Renal pelvis (tissue), 4 donors: Measurements from ENCODE around the gene LMLN. TPM values are rescaled to one million over a fixed set of nuclear protein-coding genes. Genes with fewer than 3 reads are reported as not detected.
"Not testable (repeated sequence)": the region's sequence is repeated elsewhere in the genome, so short reads cannot be mapped to it uniquely, and the experiment has no call there.

ENCODE experiments used
- DNase-seq: peaks from one replicate; pipeline ENCODE4 v3.0.0-alpha.2; 2013
- polyA plus RNA-seq, 3 donors: library from polyadenylated mRNA; unstranded; fragments of 120-200 nt; gene quantifications; one replicate each; pipeline ENCODE4 v1.2.1, GENCODE V29; 2013; ENCODE audit not compliant: insufficient read length in 3 of 3

LMLN gene
- polyA plus RNA-seq, 3 donors, result 7.3 to 14.0 (median 12.8) TPM

DNA sequence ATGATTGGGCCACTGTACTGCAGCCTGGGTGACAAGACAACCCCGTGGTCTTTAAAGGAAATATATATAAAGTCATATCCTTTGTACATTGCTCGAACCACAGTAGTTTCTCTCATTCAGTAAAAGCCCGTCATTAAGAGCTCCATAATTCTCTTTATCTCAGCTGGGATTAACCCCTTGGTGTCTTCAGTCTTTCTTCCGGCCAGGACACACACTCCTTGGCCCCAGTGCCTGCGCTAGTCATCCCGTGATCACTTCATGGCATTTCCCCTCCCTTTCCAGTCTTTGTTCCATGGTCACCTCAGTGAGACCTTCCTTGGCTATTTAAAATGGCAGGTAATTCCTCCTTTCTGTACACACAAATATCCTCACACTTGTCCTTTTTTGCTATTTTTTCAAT lies 6.7 kb upstream of the LMLN start:
- no peak for DNase-seq

DNA sequence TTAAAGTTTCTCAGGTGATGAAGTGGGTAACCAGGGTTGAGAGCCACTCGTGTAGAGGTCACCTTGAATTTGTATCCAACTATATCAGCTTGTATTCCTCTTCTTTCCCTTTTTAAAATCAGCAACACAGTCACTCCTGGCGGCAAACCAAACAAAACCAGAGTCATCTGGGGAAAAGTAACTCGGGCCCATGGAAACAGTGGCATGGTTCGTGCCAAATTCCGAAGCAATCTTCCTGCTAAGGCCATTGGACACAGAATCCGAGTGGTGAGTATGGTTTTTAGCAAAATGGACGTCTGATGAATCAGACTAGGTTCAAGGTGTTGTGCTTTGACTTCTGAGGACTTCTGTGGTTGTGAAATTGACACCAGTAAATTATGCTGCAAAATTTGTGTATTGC lies 6.1 kb upstream of the LMLN start:
- DNase-seq, result no peak

- no peak for DNase-seq
Observed at GRCh38 chr3:197955892-197956477, 4.0 kb upstream of the LMLN start.

- DNase-seq, result no peak
Observed at GRCh38 chr3:197956626-197956988, 3.4 kb upstream of the LMLN start.

- no peak for DNase-seq
Observed at GRCh38 chr3:197957790-197958133, 2.3 kb upstream of the LMLN start.

- DNase-seq, result no peak
Observed at GRCh38 chr3:197958346-197958745, 1.7 kb upstream of the LMLN start.

DNA sequence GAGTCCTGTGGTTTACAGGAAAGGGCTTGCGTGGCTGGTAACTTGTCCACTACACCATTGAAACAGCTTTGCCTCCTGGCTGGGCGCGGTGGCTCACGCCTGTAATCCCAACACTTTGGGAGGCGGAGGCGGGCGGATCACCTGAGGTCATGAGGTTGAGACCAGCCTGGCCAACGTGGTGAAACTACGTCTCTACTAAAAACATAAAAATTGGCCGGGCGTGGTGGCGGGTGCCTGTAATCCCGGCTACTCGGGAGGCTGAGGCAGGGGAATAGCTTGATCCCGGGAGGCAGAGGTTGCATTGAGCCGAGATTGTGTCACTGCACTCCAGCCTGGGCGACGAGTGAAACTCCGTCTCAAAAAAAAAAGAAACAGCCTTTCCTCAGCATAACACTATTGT lies 1.2 kb upstream of the LMLN start:
- not testable (repeated sequence) for DNase-seq

GRCh38 chr3:197959500-197959890 lies 522 bp upstream of the LMLN start:
- no peak for DNase-seq

- no peak for DNase-seq
Observed at GRCh38 chr3:197960694-197961581, 921 bp downstream of the LMLN start.

- no peak for DNase-seq
Observed at GRCh38 chr3:197961582-197961945, 1.5 kb downstream of the LMLN start.

- no peak for DNase-seq
Observed at GRCh38 chr3:197963019-197963637, 3.1 kb downstream of the LMLN start.

GRCh38 chr3:197967337-197967989 lies 7.4 kb downstream of the LMLN start:
- DNase-seq, result not testable (repeated sequence)

- DNase-seq, result no peak
Observed at GRCh38 chr3:197970588-197970987, 10.6 kb downstream of the LMLN start.

DNA sequence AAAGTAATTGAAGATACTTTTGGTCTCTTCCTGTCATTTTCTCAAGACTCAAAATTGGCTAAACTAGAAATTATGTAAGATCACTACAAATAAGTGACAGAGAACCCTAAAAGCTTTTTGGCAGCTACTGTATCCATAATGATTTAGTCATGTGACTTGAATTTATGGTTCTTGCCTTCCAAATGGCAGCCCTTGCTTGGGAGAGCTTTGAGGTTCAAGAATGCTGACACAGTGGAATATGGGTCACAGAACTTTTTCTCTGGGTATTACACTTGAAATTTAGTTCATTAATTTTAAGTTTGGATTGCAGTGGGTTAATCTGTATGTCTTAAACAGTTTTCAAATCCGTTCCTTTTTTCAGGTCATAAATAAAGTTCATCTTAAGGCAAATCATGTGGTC lies 14.0 kb downstream of the LMLN start:
- no peak for DNase-seq

DNA sequence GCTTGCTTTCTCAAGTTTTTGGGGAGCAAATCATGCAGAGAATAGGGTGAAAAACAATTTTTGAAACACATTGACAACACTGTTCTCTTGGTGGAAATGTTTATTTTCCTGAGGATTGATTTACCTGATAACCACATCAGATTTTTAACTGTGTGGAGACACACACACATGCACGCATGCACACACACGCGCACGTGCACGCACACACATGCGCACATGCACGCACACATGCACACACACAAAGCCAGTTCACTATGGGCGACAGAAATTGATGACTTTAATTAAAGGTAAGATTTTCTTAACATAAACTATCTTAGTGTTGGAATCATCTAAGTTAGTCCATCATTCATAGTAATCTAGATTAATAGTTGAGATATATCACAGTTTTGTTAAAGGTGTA lies 15.3 kb downstream of the LMLN start:
- DNase-seq, result no peak

DNA sequence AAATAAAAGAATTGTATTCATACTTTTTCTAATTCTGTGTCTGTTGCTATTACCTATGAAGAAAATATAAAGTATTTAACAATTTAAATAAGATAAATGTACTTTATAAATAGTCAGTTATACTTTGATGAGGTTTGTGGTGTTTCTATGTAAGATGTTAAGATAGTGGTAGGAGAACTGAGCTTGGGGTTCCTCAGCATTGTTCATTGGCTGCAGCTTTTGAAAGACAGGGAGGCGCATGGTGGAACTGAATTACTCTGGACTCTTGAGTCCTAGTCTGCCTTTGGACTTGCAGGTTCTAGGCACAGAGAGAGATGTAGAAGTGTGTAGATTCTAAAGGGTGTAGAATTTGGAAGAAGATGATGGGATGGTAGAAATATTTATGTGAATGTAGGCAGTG lies 23.1 kb downstream of the LMLN start:
- no peak for DNase-seq

DNA sequence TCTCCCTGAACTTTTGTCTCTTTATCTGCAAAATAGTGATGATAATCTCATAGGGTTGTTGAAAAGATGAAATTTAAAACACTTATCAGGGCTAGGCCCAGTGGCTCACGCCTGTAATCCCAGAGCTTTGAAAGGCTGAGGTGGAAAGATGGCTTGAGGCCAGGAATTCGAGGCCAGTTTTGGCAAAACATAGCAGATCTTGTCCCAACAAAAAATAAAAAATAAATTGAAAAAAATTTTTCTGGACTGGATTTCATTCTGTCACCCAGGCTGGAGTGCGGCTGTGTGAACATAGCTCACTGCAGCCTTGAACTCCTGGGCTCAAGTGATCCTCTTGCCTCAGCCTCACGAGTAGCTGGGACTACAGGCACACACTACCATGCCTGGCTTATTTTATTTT lies 29.6 kb downstream of the LMLN start:
- no peak for DNase-seq

DNA sequence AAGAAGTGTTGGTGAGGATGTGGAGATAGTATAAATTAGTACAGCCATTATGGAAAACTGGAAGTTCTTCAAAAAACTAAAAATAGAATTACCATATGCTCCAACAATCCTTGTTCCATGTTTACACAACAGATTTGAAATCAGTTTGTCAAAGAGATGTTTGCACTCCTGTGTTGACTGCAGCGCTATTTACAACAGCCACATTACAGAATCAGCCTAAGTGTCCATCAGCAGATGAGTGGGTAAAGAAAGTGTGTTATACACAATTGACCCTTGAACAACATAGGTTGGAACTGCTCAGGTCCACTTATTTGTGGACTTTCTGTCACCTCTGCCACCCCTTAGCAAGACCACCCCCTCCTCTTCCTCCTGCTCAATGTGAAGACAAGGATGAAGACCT lies 34.7 kb downstream of the LMLN start:
- DNase-seq, result no peak

DNA sequence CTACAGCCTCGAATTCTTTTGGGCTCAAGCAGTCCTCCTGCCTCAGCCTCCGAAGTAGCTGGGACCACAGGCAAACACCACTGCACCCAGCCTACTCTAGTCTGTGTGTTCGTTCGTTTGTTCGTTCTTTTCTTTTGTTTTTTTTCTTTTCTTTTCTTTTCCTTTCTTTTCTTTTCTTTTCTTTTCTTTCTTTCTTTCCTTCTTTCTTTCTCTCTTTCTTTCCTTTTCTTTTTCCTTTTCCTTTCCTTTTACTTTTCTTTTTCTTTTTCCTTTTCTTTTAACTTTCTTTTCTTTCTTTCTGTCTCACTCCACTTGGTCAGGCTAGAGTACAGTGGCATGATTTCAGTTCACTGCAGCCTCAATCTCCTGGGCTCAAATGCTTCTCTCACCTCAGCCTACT lies 36.8 kb downstream of the LMLN start:
- no peak for DNase-seq

GRCh38 chr3:197997936-197998335 lies 37.9 kb downstream of the LMLN start:
- no peak for DNase-seq

DNA sequence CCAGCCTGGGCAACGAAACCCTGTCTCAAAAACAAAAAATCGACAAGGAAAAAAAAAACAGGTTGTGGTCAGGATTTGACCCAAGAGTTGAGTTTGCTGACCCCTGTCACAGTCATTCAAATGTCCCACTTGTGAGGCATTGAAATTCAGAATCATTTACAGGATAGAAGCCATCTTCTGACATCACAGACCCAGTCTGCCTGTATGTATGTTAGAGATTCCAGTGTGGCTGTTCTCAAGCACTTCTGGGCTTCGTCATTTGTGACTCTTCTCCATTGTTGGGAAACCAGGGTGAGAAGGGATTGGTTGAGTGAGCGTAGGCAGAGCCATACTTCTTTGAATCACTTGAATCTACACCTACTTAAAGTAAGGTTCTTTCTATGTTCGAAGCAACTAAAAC lies 57.1 kb downstream of the LMLN start:
- DNase-seq, result no peak

- DNase-seq, result no peak
Observed at GRCh38 chr3:198018416-198018815, 58.4 kb downstream of the LMLN start.

GRCh38 chr3:198019115-198019514 lies 59.1 kb downstream of the LMLN start:
- DNase-seq, result no peak
